H1 (cell line): ENCODE measurements around the gene TNKS2. TPM values are rescaled to one million over a fixed set of nuclear protein-coding genes. Genes with fewer than 3 reads are reported as not detected.

Source experiments
- CTCF ChIA-PET: fragments of 300-600 bp; sonication (Branson Sonifier 250); formaldehyde crosslinking; loops from one replicate; lab custom pipeline; 2021; ENCODE audit not compliant: partially characterized antibody; lab: Charles Lee
- POLR2A ChIA-PET: fragments of 300-600 bp; sonication (Branson Sonifier 250); formaldehyde crosslinking; loops from one replicate; lab custom pipeline; 2021; ENCODE audit warnings: inconsistent platforms; ENCODE audit not compliant: partially characterized antibody; lab: Charles Lee
- DNase-seq, 2 experiments: peaks; one replicate each; pipeline versions ENCODE4 v3.0.0 to v3.0.0-alpha.2; 2010 to 2022; ENCODE audit warnings: low spot score in 2 of 2, low read depth in 1 of 2, mixed read lengths in 1 of 2
- FAIRE-seq: peaks from 2 replicates; lab custom pipeline; 2011; peaks lifted over from hg19 to GRCh38; lab: Jason Lieb, UNC
- H2AFZ ChIP-seq: 2 replicates; pipeline ENCODE4 v1.8.1; 2012; ENCODE audit warnings: low read length, inconsistent platforms
- H2AK5ac ChIP-seq: 2 replicates; pipeline ENCODE4 v1.6.1; 2013; ENCODE audit warnings: low read depth, low read length
- H2BK120ac ChIP-seq: replicated peaks from 2 replicates; pipeline ENCODE3; 2013; ENCODE audit warnings: low read depth, low read length, inconsistent platforms
- H2BK12ac ChIP-seq: 2 replicates; pipeline ENCODE4 v1.6.1; 2013; ENCODE audit warnings: low read depth, low read length
- H2BK15ac ChIP-seq: 2 replicates; pipeline ENCODE4 v1.6.1; 2013; ENCODE audit warnings: low read length
- H2BK20ac ChIP-seq: 2 replicates; pipeline ENCODE4 v1.6.1; 2013; ENCODE audit warnings: low read length
- H2BK5ac ChIP-seq: 2 replicates; pipeline ENCODE4 v1.6.1; 2013; ENCODE audit warnings: low read depth, low read length
- H3K14ac ChIP-seq: 2 replicates; pipeline ENCODE4 v1.6.1; 2013; ENCODE audit warnings: inconsistent platforms; ENCODE audit not compliant: insufficient read length
- H3K18ac ChIP-seq: 2 replicates; pipeline ENCODE4 v1.6.1; 2013; ENCODE audit warnings: low read length; ENCODE audit errors: extremely low read depth
- H3K23ac ChIP-seq: 2 replicates; pipeline ENCODE4 v1.6.1; 2013; ENCODE audit warnings: inconsistent platforms; ENCODE audit not compliant: insufficient read length
- H3K23me2 ChIP-seq: 2 replicates; pipeline ENCODE4 v1.6.1; 2013; ENCODE audit warnings: low read depth, low read length
- H3K27ac ChIP-seq: 2 replicates; pipeline ENCODE4 v1.6.1; 2011; ENCODE audit warnings: low read depth, low read length, inconsistent platforms
- H3K27me3 ChIP-seq, 4 experiments: replicated peaks in 1 of 4; 1 replicate in 1 of 4; 2 replicates in 3 of 4; pipeline versions ENCODE4 v1.6.1 to v1.8.1; 2011 to 2013; ENCODE audit warnings: low read length in 3 of 4, mild to moderate bottlenecking in 3 of 4, inconsistent platforms in 2 of 4, mixed read lengths in 2 of 4, moderate library complexity in 1 of 4; ENCODE audit not compliant: control insufficient read depth in 3 of 4, insufficient read depth in 3 of 4; ENCODE audit errors: extremely low read depth in 1 of 4
- H3K36me3 ChIP-seq, 4 experiments: 2 replicates each; pipeline versions ENCODE4 v1.6.1 to v1.8.1; 2011 to 2013; ENCODE audit warnings: mild to moderate bottlenecking in 4 of 4, low read length in 3 of 4, moderate library complexity in 2 of 4, control low read depth in 1 of 4, inconsistent platforms in 1 of 4; ENCODE audit not compliant: insufficient read depth in 4 of 4, control insufficient read depth in 2 of 4
- H3K4ac ChIP-seq: replicated peaks from 2 replicates; pipeline ENCODE3; 2013; ENCODE audit warnings: low read length, low read depth, mixed read lengths, inconsistent platforms; ENCODE audit not compliant: insufficient read length
- H3K4me1 ChIP-seq, 4 experiments: replicated peaks in 1 of 4; 1 replicate in 1 of 4; 2 replicates in 3 of 4; pipeline versions ENCODE4 v1.6.1 to v1.8.1; 2011 to 2013; ENCODE audit warnings: low read length in 3 of 4, inconsistent platforms in 2 of 4, mixed read lengths in 1 of 4; ENCODE audit not compliant: insufficient read depth in 4 of 4, control insufficient read depth in 3 of 4
- H3K4me2 ChIP-seq, 2 experiments: 2 replicates each; pipeline versions ENCODE4 v1.6.1 to v1.8.1; 2011 to 2013; ENCODE audit warnings: low read depth in 2 of 2, low read length in 2 of 2, control low read depth in 1 of 2, inconsistent platforms in 1 of 2, mild to moderate bottlenecking in 1 of 2; ENCODE audit not compliant: insufficient read depth in 1 of 2
- H3K4me3 ChIP-seq, 4 experiments: fragments of 200-600, 300-600 bp in 1 of 4; sonication (generic), shearing (Covaris generic), sonication (Bioruptor Twin) in 1 of 4; 2 replicates each; pipeline versions ENCODE4 v1.5.1 to v1.8.1; 2011 to 2016; ENCODE audit warnings: low read length in 4 of 4, low read depth in 3 of 4, control low read depth in 2 of 4, inconsistent platforms in 2 of 4, mild to moderate bottlenecking in 2 of 4, mixed read lengths in 1 of 4, moderate library complexity in 1 of 4; ENCODE audit not compliant: insufficient read depth in 2 of 4; ENCODE audit errors: extremely low read depth in 1 of 4
- H3K56ac ChIP-seq: replicated peaks from 2 replicates; pipeline ENCODE3; 2013; ENCODE audit warnings: low read depth, mild to moderate bottlenecking, mixed read lengths, low read length, inconsistent platforms; ENCODE audit not compliant: insufficient read length
- H3K79me1 ChIP-seq: 2 replicates; pipeline ENCODE4 v1.6.1; 2013; ENCODE audit warnings: low read depth, low read length, control low read depth
- H3K79me2 ChIP-seq, 2 experiments: 2 replicates each; pipeline versions ENCODE4 v1.6.1 to v1.8.1; 2012 to 2013; ENCODE audit warnings: low read length in 2 of 2, mild to moderate bottlenecking in 2 of 2, inconsistent platforms in 1 of 2; ENCODE audit not compliant: insufficient read depth in 2 of 2, control insufficient read depth in 1 of 2
- H3K9ac ChIP-seq, 4 experiments: replicated peaks in 1 of 4; 1 replicate in 1 of 4; 2 replicates in 3 of 4; pipeline versions ENCODE4 v1.6.1 to v1.8.1; 2011 to 2013; ENCODE audit warnings: low read depth in 3 of 4, low read length in 3 of 4, control low read depth in 2 of 4, mild to moderate bottlenecking in 2 of 4, moderate library complexity in 2 of 4, inconsistent platforms in 1 of 4; ENCODE audit errors: extremely low read depth in 1 of 4
- H3K9me3 ChIP-seq, 2 experiments: 2 replicates each; pipeline versions ENCODE4 v1.6.1 to v1.8.1; 2012 to 2013; ENCODE audit warnings: mild to moderate bottlenecking in 2 of 2, moderate library complexity in 2 of 2, control low read depth in 1 of 2, inconsistent platforms in 1 of 2, low read depth in 1 of 2, low read length in 1 of 2, mixed read lengths in 1 of 2; ENCODE audit not compliant: insufficient read depth in 2 of 2
- H4K20me1 ChIP-seq, 2 experiments: replicated peaks in 1 of 2; 2 replicates each; pipeline versions ENCODE3 to v1.8.1; 2011 to 2013; ENCODE audit warnings: inconsistent platforms in 2 of 2, low read length in 2 of 2, mild to moderate bottlenecking in 1 of 2; ENCODE audit not compliant: insufficient read depth in 2 of 2, control insufficient read depth in 1 of 2
- H4K5ac ChIP-seq: 2 replicates; pipeline ENCODE4 v1.6.1; 2013; ENCODE audit warnings: low read length, low read depth, mixed read lengths, inconsistent platforms; ENCODE audit not compliant: insufficient read length
- H4K8ac ChIP-seq: 2 replicates; pipeline ENCODE4 v1.8.0; 2013; ENCODE audit warnings: mild to moderate bottlenecking, moderate library complexity, low read length, inconsistent platforms; ENCODE audit not compliant: insufficient read depth; ENCODE audit errors: extremely low read depth
- H4K91ac ChIP-seq: replicated peaks from 2 replicates; pipeline ENCODE3; 2013; ENCODE audit warnings: low read length, mixed read lengths, inconsistent platforms; ENCODE audit not compliant: insufficient read length
- BACH1 ChIP-seq: IDR thresholded peaks from 2 replicates; pipeline ENCODE4 v1.6.1; 2012; ENCODE audit warnings: low read length, improper control_type of control experiment
- BCL11A ChIP-seq, 2 experiments: IDR thresholded peaks; one replicate each; pipeline ENCODE4 v1.6.1; 2011; ENCODE audit warnings: low read depth in 2 of 2, low read length in 2 of 2, mild to moderate bottlenecking in 2 of 2
- CBX8 ChIP-seq: fragments of 300-800, 300-1000 bp; sonication (generic); IDR thresholded peaks from 2 replicates; pipeline ENCODE4 v1.7.1; 2016; ENCODE audit warnings: low read depth, low read length, borderline replicate concordance
- CTBP2 ChIP-seq: IDR thresholded peaks from 2 replicates; pipeline ENCODE4 v1.7.0; 2011; ENCODE audit warnings: borderline replicate concordance, mild to moderate bottlenecking, moderate library complexity, mixed read lengths, low read length; ENCODE audit not compliant: insufficient read depth, insufficient read length
- HDAC2 ChIP-seq, 2 experiments: fragments of 300-600 bp in 1 of 2; sonication (generic) in 1 of 2; IDR thresholded peaks; 2 replicates each; pipeline ENCODE4 v1.6.1; 2011 to 2012; ENCODE audit warnings: low read depth in 2 of 2, low read length in 2 of 2, mild to moderate bottlenecking in 2 of 2, moderate library complexity in 2 of 2, borderline replicate concordance in 1 of 2, inconsistent platforms in 1 of 2
- NRF1 ChIP-seq: IDR thresholded peaks from 2 replicates; pipeline ENCODE4 v1.6.1; 2011; ENCODE audit warnings: mild to moderate bottlenecking, low read depth, low read length, improper control_type of control experiment
- POLR2AphosphoS5 ChIP-seq: IDR thresholded peaks from 2 replicates; pipeline ENCODE4 v1.6.1; 2011; ENCODE audit warnings: low read depth, low read length
- SP1 ChIP-seq: IDR thresholded peaks from 2 replicates; pipeline ENCODE4 v1.6.1; 2011; ENCODE audit warnings: low read depth, low read length
- TAF1 ChIP-seq: IDR thresholded peaks from 2 replicates; pipeline ENCODE4 v1.6.1; 2011; ENCODE audit warnings: mild to moderate bottlenecking, low read depth, low read length
- TAF7 ChIP-seq: optimal IDR thresholded peaks from 2 replicates; pipeline ENCODE3; 2011; ENCODE audit warnings: low read depth, mild to moderate bottlenecking, inconsistent platforms, low read length, moderate library complexity, borderline replicate concordance
- TCF12 ChIP-seq: IDR thresholded peaks from 2 replicates; pipeline ENCODE4 v1.6.1; 2011; ENCODE audit warnings: low read depth, mild to moderate bottlenecking, low read length
- TEAD4 ChIP-seq: IDR thresholded peaks from 2 replicates; pipeline ENCODE4 v1.6.1; 2012; ENCODE audit warnings: low read depth, low read length, inconsistent platforms, mixed read lengths
- YY1 ChIP-seq: IDR thresholded peaks from 2 replicates; pipeline ENCODE4 v1.6.1; 2011; ENCODE audit warnings: low read depth, mild to moderate bottlenecking, low read length
- WGBS, 2 experiments: shearing (Covaris generic) in 1 of 2; methylation state at CpG; one replicate each; pipeline versions ENCODE4 v1.1.6 to v1.1.7; 2013 to 2015; ENCODE audit warnings: low lambda C conversion rate in 2 of 2, mixed read lengths in 2 of 2, inconsistent platforms in 1 of 2, low coverage in 1 of 2, missing lambda C conversion rate in 1 of 2; ENCODE audit not compliant: insufficient replicate concordance in 2 of 2, insufficient coverage in 1 of 2, insufficient read length in 1 of 2; ENCODE audit errors: extremely low coverage in 1 of 2, missing lambda C conversion rate in 1 of 2; 5-methylcytosine and 5-hydroxymethylcytosine counted together
- polyA plus RNA-seq, 7 experiments: library from polyadenylated mRNA; depleted of rRNA in 3 of 7; stranded (reverse) in 5 of 7; unstranded in 2 of 7; fragments of >200 nt in 5 of 7; fragments of 200-250 nt in 2 of 7; gene quantifications; 1 replicate in 5 of 7; 2 replicates in 1 of 7; 4 replicates in 1 of 7; pipeline versions ENCODE4 v1.2.1 to v1.2.3, GENCODE V29; 2011 to 2013; ENCODE audit warnings: missing spikeins in 2 of 7, mixed read lengths in 2 of 7
- total RNA-seq: library from RNA; stranded (reverse); fragmentation: NEBNext Ultra II Directional; extraction: Animal tissue kit (Norgen Biotek cat#: 25700); gene quantifications from 2 replicates; pipeline ENCODE4 v1.2.1, GENCODE V29; 2021
- TF ChIP-seq, protein P1 (sequence below): IDR thresholded peaks from 2 replicates; pipeline ENCODE4 v1.6.1; 2012; ENCODE audit warnings: inconsistent platforms

The TNKS2 gene
- total and polyA plus RNA-seq, 2 of the 8 experiments (the other 6 are each of a cell fraction or from before 2014, with no cell fraction given): 23.3 to 73.6 TPM

DNA sequence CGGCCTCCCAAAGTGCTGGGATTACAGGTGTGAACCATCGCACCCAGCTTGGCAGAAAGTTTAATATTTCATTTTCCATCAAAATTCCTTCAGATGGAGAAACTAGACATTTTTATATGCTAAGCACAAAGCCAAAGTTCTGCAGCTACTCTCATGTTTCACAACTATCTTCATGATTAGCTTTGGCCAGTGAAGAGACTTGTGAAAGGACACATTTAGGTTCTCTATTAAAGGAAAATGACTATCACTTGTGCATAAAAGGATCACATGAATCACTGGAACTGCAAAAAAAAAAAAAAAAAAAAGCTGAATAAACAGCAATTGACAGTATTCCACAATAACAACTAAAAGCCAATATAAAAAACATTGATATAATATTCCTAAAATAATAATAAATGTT is 94.8 kb downstream of the TNKS2 start:
- Histone ChIP-seq H3K23me2 (no peaks in the 10 kb centered on the region), H2AK5ac (no peak overlapping the region), H2BK15ac (no peak overlapping the region), H3K27me3 (no peaks in the 10 kb centered on the region), H3K4me3 (no peak overlapping the region), H3K9ac (no peak overlapping the region), H4K20me1 (no peaks in the 10 kb centered on the region), H3K27ac (no peak overlapping the region), H4K8ac (no peak overlapping the region), H2AFZ (no peak overlapping the region), H3K79me1 (no peaks in the 10 kb centered on the region), H2BK5ac (no peak overlapping the region), H3K9me3 (0 out of 4 replicates have a peak, but pooled peaks cover 0 to 5% of the 10 kb centered on the region in 2 experiments), H3K4me1 (peaks cover 0 to 4% (median 1%) of the 10 kb centered on the region in 4 experiments; a peak in 2 of 7 replicates), H4K91ac (no peak overlapping the region), H2BK12ac (no peak overlapping the region), H3K4me2 (no peak overlapping the region), H3K23ac (no peak overlapping the region), H2BK120ac (no peak overlapping the region), H3K14ac (no peak overlapping the region), H3K4ac (no peak overlapping the region), H4K5ac (no peak overlapping the region), H3K36me3 (no peaks in the 10 kb centered on the region), H2BK20ac (no peak overlapping the region), H3K18ac (no peak overlapping the region), H3K79me2 (no peaks in the 10 kb centered on the region), H3K56ac (no peak overlapping the region)
- ChIA-PET POLR2A (interaction anchor here (0.9 to 1.4 kb wide), 2 partner anchors 9 to 10 kb away, joined by 3 to 6 read pairs; no protein-coding TSS in a partner anchor), CTCF (interaction anchor here (1.3 kb wide), 1 partner anchor 20 kb away, joined by 3 read pairs; no protein-coding TSS in a partner anchor)
- no peak for DNase-seq
- no peak for FAIRE-seq
- 97% methylated on average over 2 of the region's 2 CpGs; no CpG with 5 or more reads in 1 of the 2 experiments for WGBS, 2 experiments
- TF ChIP-seq NRF1 (no peak), YY1 (no peak), TEAD4 (no peak), TAF7 (no peak), TAF1 (no peak), CBX8 (no peak), CTBP2 (no peak), BACH1 (no peak), BCL11A (IDR thresholded peaks at IDR 0.05; ENCODE audit: low read depth in 2 of 2, low read length in 2 of 2) (no peak), TCF12 (no peak), HDAC2 (IDR thresholded peaks at IDR 0.05; ENCODE audit: borderline replicate concordance in 1 of 2, low read depth in 2 of 2, low read length in 2 of 2) (no peak), POLR2AphosphoS5 (no peak), SP1 (no peak)
- TF ChIP-seq, protein P1, sequence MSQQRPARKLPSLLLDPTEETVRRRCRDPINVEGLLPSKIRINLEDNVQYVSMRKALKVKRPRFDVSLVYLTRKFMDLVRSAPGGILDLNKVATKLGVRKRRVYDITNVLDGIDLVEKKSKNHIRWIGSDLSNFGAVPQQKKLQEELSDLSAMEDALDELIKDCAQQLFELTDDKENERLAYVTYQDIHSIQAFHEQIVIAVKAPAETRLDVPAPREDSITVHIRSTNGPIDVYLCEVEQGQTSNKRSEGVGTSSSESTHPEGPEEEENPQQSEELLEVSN: no peak
